Stimulated activated CD4-positive, alpha-beta T cell treated with anti-CD3 and anti-CD28 coated beads, Interleukin-15, amount 100 ng/mL, for 24 hours (primary cell): Measurements from ENCODE around the gene SIRT4.
A peak's percentile ranks its signal among the peaks of the same experiment; 100 is the strongest.
"Not testable (repeated sequence)": the region's sequence is repeated elsewhere in the genome, so short reads cannot be mapped to it uniquely, and the experiment has no call there.

ENCODE experiments used
- DNase-seq: peaks from one replicate; pipeline ENCODE4 v3.0.0-alpha.2; 2020

The SIRT4 gene

DNA sequence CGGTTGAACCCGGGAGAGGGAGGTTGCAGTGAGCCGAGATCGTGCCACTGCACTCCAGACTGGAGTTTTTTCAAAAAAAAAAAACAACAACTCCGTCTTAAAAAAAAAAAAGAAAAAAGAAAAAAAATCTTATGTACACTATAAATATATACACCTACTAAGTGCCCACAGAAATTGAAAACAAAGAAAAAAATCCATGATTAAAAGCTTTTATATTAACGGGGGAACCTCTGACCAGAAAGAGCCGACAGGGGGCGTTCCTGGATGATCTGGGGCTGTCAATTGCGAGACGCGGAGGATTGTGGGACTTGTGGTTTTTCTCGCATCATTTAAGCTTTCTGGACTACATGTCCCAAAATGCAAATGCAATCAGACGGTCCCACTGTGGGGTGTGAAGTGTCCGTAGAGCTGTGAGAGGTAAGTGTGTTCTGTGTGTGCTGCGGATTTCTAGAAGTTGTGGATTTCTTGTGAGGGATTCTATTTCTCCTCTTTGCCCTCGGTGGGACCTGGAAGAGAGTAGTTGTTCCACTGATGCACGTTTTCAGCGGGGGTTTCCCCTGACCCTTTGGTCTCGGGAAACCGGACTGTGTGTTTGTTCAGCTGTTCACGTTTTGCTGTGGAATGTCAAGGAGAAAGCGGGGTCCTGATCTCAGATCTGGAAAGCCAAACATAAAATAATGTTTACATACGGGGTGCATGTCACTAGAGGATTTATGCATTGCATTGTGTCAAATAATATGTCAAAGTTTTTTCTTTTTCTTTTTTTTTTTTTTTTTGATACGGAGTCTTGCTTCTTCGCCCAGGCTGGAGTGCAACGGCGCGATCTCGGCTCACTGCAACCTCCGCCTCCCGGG is at the start of gene SIRT4:
SIRT4 (plus strand) TSS at position 360 of the 854 bp plus-strand sequence. CDS start 1,241 bp downstream, outside the sequence.
- DNase-seq, result peak; percentile 93

- not testable (repeated sequence) for DNase-seq
Observed at GRCh38 chr12:120253313-120253712, 48.8 kb upstream of the SIRT4 start.

- DNase-seq, result no peak
Observed at GRCh38 chr12:120254809-120255208, 47.3 kb upstream of the SIRT4 start.

GRCh38 chr12:120257041-120257821 is 44.9 kb upstream of the SIRT4 start:
- no peak for DNase-seq

DNA sequence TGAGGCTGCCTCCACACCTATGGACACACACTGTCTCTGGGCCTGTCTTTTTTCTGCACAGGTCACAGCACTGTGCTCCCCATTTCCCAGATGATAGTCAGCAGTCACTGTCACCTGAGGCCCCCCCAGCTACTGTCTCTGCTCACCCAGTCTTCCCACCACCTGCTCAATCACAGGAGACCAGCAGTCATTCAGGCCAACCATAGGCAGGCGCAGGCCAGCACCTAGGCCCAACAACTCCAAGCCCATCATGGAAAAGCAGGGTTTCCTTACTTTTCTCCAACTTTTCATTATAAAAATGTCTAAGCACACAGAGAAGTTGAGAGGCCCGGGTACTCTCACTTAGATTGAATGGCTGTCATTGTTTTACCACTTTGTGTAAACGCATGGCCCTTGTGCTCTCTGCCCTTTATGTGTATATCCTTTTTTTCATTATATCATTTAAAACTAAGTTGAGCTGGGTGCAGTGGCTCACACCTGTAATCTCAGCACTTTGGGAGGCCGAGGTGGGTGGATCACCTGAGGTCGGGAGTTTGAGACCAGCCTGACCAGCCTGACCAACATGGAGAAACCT is 43.7 kb upstream of the SIRT4 start:
- no peak for DNase-seq

GRCh38 chr12:120259418-120260202 is 42.5 kb upstream of the SIRT4 start:
- no peak for DNase-seq

DNA sequence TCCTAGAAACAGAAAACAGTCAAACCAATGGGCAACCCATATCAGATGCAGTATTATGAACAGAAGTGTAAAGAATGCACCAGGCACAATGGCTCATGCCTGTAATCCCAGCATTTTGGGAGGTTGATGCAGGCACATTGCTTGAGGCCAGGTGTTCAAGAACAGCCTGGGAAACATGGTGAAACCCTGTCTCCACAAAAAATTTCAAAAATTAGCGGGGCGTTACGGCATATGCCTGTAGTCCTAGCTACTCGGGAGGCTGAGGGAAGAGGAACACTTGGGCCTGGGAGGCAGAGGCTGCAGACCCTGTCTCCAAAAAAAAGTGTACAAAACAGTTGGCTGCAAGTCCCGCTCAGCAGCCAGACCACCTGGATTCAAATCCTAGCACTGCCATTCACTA is 41.5 kb upstream of the SIRT4 start:
- no peak for DNase-seq

DNA sequence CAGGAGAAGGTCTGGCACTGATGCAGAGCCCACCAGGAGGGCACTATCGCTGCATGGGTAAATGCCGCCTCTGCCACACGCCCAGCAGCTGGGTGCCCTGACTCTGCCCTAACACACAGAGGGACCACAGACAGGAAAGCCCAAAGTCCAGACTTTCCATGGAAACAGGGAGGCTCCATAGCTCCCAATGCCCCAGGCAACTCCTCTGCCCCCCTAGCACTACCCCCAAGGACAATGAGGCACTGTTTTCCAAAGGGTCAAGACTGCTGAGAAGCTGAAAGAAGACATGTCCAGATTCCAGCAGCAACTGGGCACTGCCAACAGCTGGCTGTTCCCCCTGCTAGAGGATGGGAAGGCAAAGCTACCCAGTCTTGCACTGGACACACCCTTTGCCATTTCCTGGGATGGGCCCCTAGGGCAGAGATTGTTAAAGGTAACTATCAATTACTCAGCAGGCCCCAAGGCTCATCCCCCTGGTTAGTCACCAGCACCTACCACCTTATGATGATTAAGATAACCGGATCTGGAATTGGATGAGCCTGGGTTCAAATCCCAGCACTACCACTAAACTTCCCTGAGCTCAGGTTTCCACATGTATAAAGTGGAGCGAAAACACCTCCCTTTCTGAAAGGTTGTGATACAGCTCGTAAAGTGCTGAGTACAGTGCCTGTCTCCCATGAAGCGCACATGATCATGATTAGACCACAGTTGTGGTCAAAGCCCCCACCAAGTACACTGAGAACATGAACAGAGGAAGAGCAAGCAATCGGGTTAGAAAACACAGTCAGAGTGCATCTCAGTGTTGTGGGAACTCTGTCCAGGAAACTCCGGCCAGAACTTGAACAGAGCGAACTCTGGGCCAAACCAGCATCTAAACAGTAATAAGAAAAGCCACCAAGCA is 39.9 kb upstream of the SIRT4 start:
- DNase-seq, result peak; percentile 45

DNA sequence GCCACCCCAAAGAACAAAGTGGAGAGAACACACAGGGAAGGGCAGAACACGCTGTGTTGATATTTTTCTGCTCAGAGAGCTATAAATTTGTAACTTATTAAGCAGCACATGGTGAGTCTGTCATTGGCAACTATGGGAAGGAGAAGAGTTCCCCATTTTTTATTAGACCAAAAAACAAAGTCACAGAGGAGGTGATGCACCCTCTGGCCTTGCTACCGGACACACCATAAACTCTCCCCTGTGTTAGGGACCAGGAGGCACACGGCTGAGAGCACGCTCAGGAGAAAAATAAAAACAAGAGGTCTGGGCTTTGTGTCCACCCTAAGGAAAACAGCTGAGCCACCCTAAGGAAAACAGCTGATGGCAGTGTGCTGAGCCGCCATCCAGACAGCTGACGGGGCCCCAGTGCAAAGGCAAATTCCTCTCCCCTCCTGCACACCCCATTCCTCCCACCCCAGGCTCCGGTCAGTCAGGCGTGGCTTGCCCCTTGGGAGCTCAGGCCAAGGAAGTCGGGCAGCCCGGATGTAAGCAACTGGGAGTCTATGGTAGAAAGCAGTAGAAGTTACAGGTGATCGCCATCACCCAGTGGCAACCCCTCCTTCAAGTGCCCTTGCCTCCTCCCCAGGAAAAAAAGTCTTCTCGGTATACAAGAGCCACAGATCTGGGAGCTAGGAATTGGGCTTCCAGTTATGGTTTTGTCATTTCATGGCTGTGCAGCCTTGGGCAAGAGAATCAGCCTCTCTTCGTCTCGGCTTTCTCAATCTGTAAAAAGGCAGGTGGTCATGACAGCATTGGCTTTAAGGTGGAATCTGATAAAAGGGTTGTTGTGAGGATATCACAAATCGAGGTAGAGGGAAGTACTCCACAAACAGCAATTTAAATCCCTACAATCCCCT is 39.0 kb upstream of the SIRT4 start:
- DNase-seq, result no peak

GRCh38 chr12:120263748-120264085 is 38.4 kb upstream of the SIRT4 start:
- no peak for DNase-seq

DNA sequence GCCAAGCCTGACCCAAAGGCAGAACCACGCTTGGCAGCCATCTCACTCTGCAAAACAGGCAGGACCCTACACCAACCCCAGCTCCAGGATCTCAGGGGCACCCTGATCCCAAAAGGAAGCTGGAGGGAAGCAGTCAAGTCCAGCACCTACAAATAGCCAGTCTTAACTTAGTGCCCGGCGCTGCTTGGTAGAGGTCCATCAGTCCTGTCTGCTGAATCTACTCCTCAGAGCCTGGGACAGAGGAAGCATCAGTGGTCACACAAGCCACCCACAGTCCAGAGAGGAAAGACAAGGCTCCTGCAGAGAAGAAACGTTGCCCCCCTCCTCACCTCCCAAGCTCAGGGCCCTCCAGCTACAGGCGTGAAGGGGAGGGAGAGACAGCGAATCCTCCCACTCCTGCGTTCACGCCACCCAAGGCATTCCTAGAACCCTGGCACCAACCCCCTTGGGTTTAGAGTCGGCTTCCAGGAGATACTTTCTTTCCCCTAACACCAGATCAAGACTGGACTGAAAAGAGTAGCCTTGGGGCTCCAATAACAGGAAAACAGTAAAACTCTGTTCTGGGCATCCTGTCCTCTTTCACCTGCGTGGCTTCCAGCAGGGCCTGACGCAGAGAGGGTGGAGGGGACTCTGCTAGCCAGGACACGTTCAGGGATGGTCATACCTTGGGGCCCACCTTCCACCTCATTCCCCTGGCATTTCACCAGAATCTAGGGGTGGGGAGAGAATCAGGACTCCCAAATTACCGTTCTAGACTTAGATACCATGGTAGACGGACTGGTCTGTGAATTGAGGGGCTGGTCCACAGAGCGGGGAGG is 37.8 kb upstream of the SIRT4 start:
- DNase-seq, result peak; percentile 24

GRCh38 chr12:120264904-120265472 is 37.1 kb upstream of the SIRT4 start:
- no peak for DNase-seq

- peak; percentile 92 for DNase-seq
Observed at GRCh38 chr12:120265473-120266179, 36.5 kb upstream of the SIRT4 start, which contains the start of gene PXN. TSS of gene PXN (minus strand) at chr12:120265730. CDS start at chr12:120265629, 101 bp downstream.

GRCh38 chr12:120266180-120266870 is 35.8 kb upstream of the SIRT4 start:
- no peak for DNase-seq

GRCh38 chr12:120267736-120268135 is 34.4 kb upstream of the SIRT4 start:
- DNase-seq, result no peak

DNA sequence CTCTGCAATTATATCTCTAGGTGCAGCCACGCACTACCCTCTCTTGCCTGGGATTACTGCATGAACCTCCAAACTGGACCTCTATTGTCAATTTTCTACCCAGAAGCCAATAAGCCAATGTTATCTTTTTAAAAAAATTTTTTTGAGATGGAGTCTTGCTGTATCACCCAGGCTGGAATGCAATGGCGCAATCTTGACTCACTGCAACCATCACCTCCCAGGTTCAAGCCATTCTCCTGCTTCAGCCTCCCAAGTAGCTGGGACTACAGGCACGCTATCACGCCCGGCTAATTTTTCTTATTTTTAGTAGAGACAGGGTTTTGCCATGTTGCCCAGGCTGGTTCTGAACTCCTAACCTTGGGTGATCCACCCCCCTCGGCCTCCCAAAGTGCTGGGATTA is 25.4 kb upstream of the SIRT4 start:
- no peak for DNase-seq

DNA sequence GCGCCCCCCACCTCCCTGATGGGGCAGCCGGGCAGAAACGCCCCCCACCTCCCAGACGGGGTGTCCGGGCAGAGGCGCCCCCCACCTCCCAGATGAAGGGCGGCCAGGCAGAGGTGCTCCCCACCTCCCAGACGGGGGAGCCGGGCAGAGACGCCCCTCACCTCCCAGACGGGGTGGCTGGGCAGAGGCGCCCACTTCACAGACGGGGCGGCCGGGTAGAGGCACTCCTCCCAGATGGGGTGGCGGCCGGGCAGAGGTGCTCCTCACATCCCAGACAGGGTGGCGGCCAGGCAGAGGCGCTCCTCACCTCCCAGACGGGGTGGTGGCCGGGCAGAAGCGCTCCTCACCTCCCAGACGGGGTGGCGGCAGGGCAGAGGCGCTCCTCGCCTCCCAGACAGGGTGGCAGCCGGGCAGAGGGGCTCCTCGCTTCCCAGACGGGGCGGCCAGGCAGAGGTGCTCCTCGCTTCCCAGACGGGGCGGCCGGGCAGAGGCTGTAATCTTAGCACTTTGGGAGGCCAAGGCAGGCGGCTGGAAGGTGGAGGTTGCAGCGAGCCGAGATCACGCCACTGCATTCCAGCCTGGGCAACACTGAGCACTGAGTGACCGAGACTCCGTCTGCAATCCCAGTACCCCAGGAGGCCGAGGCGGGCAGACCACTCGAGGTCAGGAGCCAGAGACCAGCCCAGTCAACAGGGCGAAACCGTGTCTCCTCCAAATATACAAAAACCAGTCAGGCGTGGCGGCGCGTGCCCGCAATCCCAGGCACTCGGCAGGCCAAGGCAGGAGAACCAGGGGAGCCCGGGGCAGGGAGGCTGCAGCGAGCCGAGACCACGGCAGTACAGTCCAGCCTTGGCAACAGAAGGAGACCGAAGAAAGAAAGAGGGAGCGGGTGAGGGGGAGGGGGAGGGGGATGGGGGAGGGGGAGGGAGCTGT is 23.7 kb upstream of the SIRT4 start:
- no peak for DNase-seq
